ENCODE measurements around the gene PROX1. TPM values are rescaled to one million over a fixed set of nuclear protein-coding genes. Genes with fewer than 3 reads are reported as not detected.

The PROX1 gene
- total RNA-seq, 1 donor from 2014 or later: 14.3 TPM

GRCh38 chr1:214006845-214007244 is 19.1 kb downstream of the PROX1 start:
- Mint-ChIP-seq H3K27ac (ENCODE audit: unreplicated experiment) (no peak overlapping the region), H3K4me1 (peaks cover 48% of the 10 kb centered on the region), H3K4me3 (no peak overlapping the region), H3K36me3 (ENCODE audit: low read depth) (peaks cover 9% of the 10 kb centered on the region), H3K9me3 (no peaks in the 10 kb centered on the region), H3K27me3 (ENCODE audit: low read depth) (no peaks in the 10 kb centered on the region)
- no peak for TF ChIP-seq CTCF (conservative IDR thresholded peaks at IDR 0.05)
- DNase-seq (ENCODE audit: low read depth, low spot score): no peak

- no peak for DNase-seq (ENCODE audit: low read depth, low spot score)
- no peak for TF ChIP-seq CTCF (conservative IDR thresholded peaks at IDR 0.05)
- H3K27ac Mint-ChIP-seq (ENCODE audit: unreplicated experiment): no peak overlapping the region
- no peak overlapping the region for H3K4me3 Mint-ChIP-seq
- H3K9me3 Mint-ChIP-seq: no peaks in the 10 kb centered on the region
- peaks cover 35% of the 10 kb centered on the region for H3K4me1 Mint-ChIP-seq
- H3K36me3 Mint-ChIP-seq (ENCODE audit: low read depth): peaks cover 12% of the 10 kb centered on the region
- H3K27me3 Mint-ChIP-seq (ENCODE audit: low read depth): no peaks in the 10 kb centered on the region
These were observed 20.6 kb downstream of the PROX1 start for GRCh38 chr1:214008347-214008746.

- Mint-ChIP-seq H3K36me3 (ENCODE audit: low read depth) (peaks cover 14% of the 10 kb centered on the region), H3K4me1 (peaks cover 31% of the 10 kb centered on the region), H3K4me3 (peak overlapping the region; percentile 17), H3K9me3 (no peaks in the 10 kb centered on the region), H3K27me3 (ENCODE audit: low read depth) (no peaks in the 10 kb centered on the region), H3K27ac (ENCODE audit: unreplicated experiment) (peak overlapping the region; percentile 3)
- TF ChIP-seq CTCF (conservative IDR thresholded peaks at IDR 0.05): no peak
- DNase-seq (ENCODE audit: low read depth, low spot score): no peak
These were observed 21.1 kb downstream of the PROX1 start for GRCh38 chr1:214008791-214009422.

GRCh38 chr1:214009423-214010196 is 21.8 kb downstream of the PROX1 start:
- H3K27me3 Mint-ChIP-seq (ENCODE audit: low read depth): no peaks in the 10 kb centered on the region
- H3K4me3 Mint-ChIP-seq: peak overlapping the region; percentile 17
- peaks cover 30% of the 10 kb centered on the region for H3K4me1 Mint-ChIP-seq
- TF ChIP-seq CTCF (conservative IDR thresholded peaks at IDR 0.05): no peak
- DNase-seq (ENCODE audit: low read depth, low spot score): no peak
- peak overlapping the region; percentile 44 for H3K27ac Mint-ChIP-seq (ENCODE audit: unreplicated experiment)
- no peaks in the 10 kb centered on the region for H3K9me3 Mint-ChIP-seq
- H3K36me3 Mint-ChIP-seq (ENCODE audit: low read depth): peaks cover 16% of the 10 kb centered on the region

- Mint-ChIP-seq H3K36me3 (ENCODE audit: low read depth) (peaks cover 16% of the 10 kb centered on the region), H3K4me3 (peak overlapping the region; percentile 2), H3K27ac (ENCODE audit: unreplicated experiment) (no peak overlapping the region), H3K9me3 (no peaks in the 10 kb centered on the region), H3K4me1 (peaks cover 36% of the 10 kb centered on the region), H3K27me3 (ENCODE audit: low read depth) (no peaks in the 10 kb centered on the region)
- TF ChIP-seq CTCF (conservative IDR thresholded peaks at IDR 0.05): no peak
- no peak for DNase-seq (ENCODE audit: low read depth, low spot score)
These were observed 22.4 kb downstream of the PROX1 start for GRCh38 chr1:214010197-214010573.
